ENCODE results near the gene FLAD1.

The FLAD1 gene

GRCh38 chr1:155000726-155001424 is 17.7 kb downstream of the FLAD1 start:
- peak; percentile 91 for DNase-seq

GRCh38 chr1:155001425-155001674 is 18.2 kb downstream of the FLAD1 start:
- DNase-seq, result no peak
- in situ Hi-C loops (cut with MboI; ENCODE audit: low pct_unique_long_range_greater_than_20kb, low sequenced_read_pairs), result no loop called here

More at GRCh38 chr1:155000726-155001424, 17.7 kb downstream of the FLAD1 start:
- in situ Hi-C loops (cut with MboI; ENCODE audit: low pct_unique_long_range_greater_than_20kb, low sequenced_read_pairs), result no loop called here

- in situ Hi-C loops (cut with MboI; ENCODE audit: low pct_unique_long_range_greater_than_20kb, low sequenced_read_pairs), result no loop called here
- DNase-seq, result peak; percentile 93
Measured at GRCh38 chr1:155001675-155002463, 18.7 kb downstream of the FLAD1 start.

GRCh38 chr1:155002464-155003226 is 19.5 kb downstream of the FLAD1 start, which contains the start of gene ZBTB7B:
ZBTB7B (plus strand) TSS chr1:155002802; CDS start chr1:155014661, 11,859 bp downstream.
- in situ Hi-C loops (cut with MboI; ENCODE audit: low pct_unique_long_range_greater_than_20kb, low sequenced_read_pairs), result no loop called here
- peak; percentile 34 for DNase-seq

GRCh38 chr1:155003227-155003765 is 20.2 kb downstream of the FLAD1 start:
- no peak for DNase-seq
- in situ Hi-C loops (cut with MboI; ENCODE audit: low pct_unique_long_range_greater_than_20kb, low sequenced_read_pairs), result no loop called here

GRCh38 chr1:155003766-155004351 is 20.7 kb downstream of the FLAD1 start:
- in situ Hi-C loops (cut with MboI; ENCODE audit: low pct_unique_long_range_greater_than_20kb, low sequenced_read_pairs), result no loop called here
- no peak for DNase-seq

- in situ Hi-C loops (cut with MboI; ENCODE audit: low pct_unique_long_range_greater_than_20kb, low sequenced_read_pairs), result no loop called here
- DNase-seq, result no peak
Measured at GRCh38 chr1:155004352-155005075, 21.4 kb downstream of the FLAD1 start.

GRCh38 chr1:155005076-155006011 is 22.2 kb downstream of the FLAD1 start:
- DNase-seq, result no peak
- in situ Hi-C loops (cut with MboI; ENCODE audit: low pct_unique_long_range_greater_than_20kb, low sequenced_read_pairs), result no loop called here

GRCh38 chr1:155006601-155007101 is 23.5 kb downstream of the FLAD1 start:
- in situ Hi-C loops (cut with MboI; ENCODE audit: low pct_unique_long_range_greater_than_20kb, low sequenced_read_pairs), result no loop called here
- peak; percentile 47 for DNase-seq

GRCh38 chr1:155007251-155007828 is 24.2 kb downstream of the FLAD1 start:
- DNase-seq, result no peak
- in situ Hi-C loops (cut with MboI; ENCODE audit: low pct_unique_long_range_greater_than_20kb, low sequenced_read_pairs), result no loop called here

GRCh38 chr1:155008015-155008941 is 25.1 kb downstream of the FLAD1 start:
- DNase-seq, result no peak
- in situ Hi-C loops (cut with MboI; ENCODE audit: low pct_unique_long_range_greater_than_20kb, low sequenced_read_pairs), result no loop called here

- in situ Hi-C loops (cut with MboI; ENCODE audit: low pct_unique_long_range_greater_than_20kb, low sequenced_read_pairs), result no loop called here
Measured at GRCh38 chr1:155009221-155009711, 26.1 kb downstream of the FLAD1 start.

GRCh38 chr1:155009742-155010141 is 26.6 kb downstream of the FLAD1 start:
- DNase-seq, result no peak
- in situ Hi-C loops (cut with MboI; ENCODE audit: low pct_unique_long_range_greater_than_20kb, low sequenced_read_pairs), result no loop called here

More at GRCh38 chr1:155009221-155009711, 26.1 kb downstream of the FLAD1 start:
- no peak for DNase-seq

- peak; percentile 48 for DNase-seq
- in situ Hi-C loops (cut with MboI; ENCODE audit: low pct_unique_long_range_greater_than_20kb, low sequenced_read_pairs), result no loop called here
Measured at GRCh38 chr1:155010211-155010918, 27.2 kb downstream of the FLAD1 start.

- in situ Hi-C loops (cut with MboI; ENCODE audit: low pct_unique_long_range_greater_than_20kb, low sequenced_read_pairs), result no loop called here
- no peak for DNase-seq
Measured at GRCh38 chr1:155011004-155011416, 27.9 kb downstream of the FLAD1 start.

All from KBM-7 (cell line).